ENCODE results near the gene LBP.

DNA sequence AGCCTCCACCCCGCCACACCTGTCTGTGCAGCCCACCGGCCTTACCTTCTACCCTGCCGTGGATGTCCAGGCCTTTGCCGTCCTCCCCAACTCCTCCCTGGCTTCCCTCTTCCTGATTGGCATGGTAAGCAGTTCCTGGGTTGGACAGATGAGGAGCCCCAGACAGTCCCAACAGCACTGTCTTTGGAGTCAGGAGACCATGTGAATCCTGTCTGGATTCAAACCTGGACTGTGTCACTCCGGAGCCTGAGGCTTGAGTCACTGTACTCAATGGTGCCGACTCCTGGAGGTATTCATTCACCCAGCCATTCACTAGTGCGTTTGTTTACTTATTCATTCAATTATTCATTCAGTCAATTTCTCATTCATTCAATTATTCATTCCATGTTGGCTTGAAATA is 20.0 kb upstream of the LBP start:
- TF ChIP-seq EZH2 (IDR thresholded peaks at IDR 0.05) (no peak), CTCF (IDR thresholded peaks at IDR 0.05 in 2 of 3, conservative IDR thresholded peaks at IDR 0.05 in 1 of 3; ENCODE audit: borderline replicate concordance in 1 of 3, insufficient read depth in 1 of 3, low read depth in 2 of 3, low read length in 2 of 3) (no peak), ZNF274 (IDR thresholded peaks at IDR 0.05; ENCODE audit: low read depth, low read length) (no peak), EZH2phosphoT487 (IDR thresholded peaks at IDR 0.05; ENCODE audit: borderline replicate concordance) (no peak), YY1 (IDR thresholded peaks at IDR 0.05; ENCODE audit: extremely low read depth, insufficient replicate concordance, low read depth, low read length) (no peak), SIN3A (IDR thresholded peaks at IDR 0.05; ENCODE audit: low read depth) (no peak), MAX (IDR thresholded peaks at IDR 0.05) (no peak), POLR2A (IDR thresholded peaks at IDR 0.05; ENCODE audit: borderline replicate concordance, extremely low read depth, insufficient read depth, insufficient read length) (no peak), TCF7L2 (IDR thresholded peaks at IDR 0.05; ENCODE audit: borderline replicate concordance, extremely low read depth, insufficient read depth, insufficient read length) (no peak), POLR2AphosphoS5 (IDR thresholded peaks at IDR 0.05; ENCODE audit: low read depth, low read length) (no peak), JUND (IDR thresholded peaks at IDR 0.05) (no peak), SRF (IDR thresholded peaks at IDR 0.05; ENCODE audit: low read depth) (no peak), CEBPB (IDR thresholded peaks at IDR 0.05; ENCODE audit: low read depth) (no peak)

All from HCT116 (cell line).